ENCODE data around the gene BDKRB1.

Gene BDKRB1

DNA sequence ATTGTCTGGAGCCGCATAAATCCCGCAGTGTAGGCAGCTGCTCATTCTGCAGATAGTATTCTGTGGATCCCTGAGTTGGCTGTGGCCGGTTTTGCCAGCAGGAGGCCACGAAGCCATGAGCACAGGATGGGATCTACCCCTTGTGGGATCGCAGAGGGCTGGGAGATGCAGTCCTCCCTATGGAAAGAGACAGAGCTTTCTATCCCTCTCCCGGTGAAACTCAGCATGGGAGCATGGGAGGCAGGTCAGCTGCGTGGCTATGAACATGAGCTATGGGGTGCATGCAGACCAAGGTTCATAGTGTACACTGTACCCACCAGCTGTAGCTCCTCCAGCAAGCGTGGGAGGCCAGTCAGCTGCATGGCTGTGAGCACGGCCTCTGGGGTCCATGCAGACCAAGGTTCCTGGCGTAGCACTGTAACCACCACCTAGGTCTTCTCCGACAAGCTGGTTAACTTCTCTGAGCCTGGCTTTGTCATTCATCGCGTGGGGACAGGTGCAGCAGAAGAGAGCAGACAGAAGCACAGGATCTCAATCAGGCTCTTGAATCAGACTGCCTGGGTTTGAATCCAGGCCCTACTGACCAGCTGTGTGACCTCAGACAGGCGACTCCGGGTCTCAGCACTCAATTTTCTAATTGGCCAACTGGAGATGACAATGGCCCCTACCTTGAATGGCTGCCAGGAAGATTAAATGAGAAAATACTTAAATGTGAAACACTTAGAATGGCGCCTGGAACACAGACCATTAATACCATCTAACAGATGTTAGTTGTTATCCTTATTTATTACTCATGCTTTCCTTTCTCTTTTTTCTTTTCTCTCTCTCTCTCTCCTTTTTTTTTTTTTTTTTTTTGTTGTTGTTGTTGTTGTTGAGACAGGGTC, 6.0 kb downstream of the BDKRB1 start:
- DNase-seq (ENCODE audit: low spot score), result no peak

DNA sequence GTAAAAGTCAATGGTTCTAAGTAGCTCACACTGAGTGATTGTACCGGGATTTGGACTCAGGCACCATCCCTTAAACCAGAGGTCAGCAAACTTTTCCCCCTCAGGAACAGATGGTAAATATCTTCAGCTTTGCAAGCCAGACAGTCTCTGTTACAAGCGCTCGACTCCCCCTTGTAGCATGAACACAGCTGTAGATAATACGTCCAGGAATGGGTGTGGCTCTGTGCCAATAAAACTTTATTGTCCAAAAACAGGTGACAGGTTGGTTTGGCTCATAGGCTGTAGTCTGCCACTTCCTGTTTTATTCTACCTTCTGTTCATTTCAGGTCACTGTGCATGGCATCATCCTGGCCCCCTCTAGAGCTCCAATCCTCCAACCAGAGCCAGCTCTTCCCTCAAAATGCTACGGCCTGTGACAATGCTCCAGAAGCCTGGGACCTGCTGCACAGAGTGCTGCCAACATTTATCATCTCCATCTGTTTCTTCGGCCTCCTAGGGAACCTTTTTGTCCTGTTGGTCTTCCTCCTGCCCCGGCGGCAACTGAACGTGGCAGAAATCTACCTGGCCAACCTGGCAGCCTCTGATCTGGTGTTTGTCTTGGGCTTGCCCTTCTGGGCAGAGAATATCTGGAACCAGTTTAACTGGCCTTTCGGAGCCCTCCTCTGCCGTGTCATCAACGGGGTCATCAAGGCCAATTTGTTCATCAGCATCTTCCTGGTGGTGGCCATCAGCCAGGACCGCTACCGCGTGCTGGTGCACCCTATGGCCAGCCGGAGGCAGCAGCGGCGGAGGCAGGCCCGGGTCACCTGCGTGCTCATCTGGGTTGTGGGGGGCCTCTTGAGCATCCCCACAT, 7.6 kb downstream of the BDKRB1 start:
- no peak for DNase-seq (ENCODE audit: low spot score)

DNA sequence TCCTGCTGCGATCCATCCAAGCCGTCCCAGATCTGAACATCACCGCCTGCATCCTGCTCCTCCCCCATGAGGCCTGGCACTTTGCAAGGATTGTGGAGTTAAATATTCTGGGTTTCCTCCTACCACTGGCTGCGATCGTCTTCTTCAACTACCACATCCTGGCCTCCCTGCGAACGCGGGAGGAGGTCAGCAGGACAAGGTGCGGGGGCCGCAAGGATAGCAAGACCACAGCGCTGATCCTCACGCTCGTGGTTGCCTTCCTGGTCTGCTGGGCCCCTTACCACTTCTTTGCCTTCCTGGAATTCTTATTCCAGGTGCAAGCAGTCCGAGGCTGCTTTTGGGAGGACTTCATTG, 8.2 kb downstream of the BDKRB1 start:
- no peak for DNase-seq (ENCODE audit: low spot score)

DNA sequence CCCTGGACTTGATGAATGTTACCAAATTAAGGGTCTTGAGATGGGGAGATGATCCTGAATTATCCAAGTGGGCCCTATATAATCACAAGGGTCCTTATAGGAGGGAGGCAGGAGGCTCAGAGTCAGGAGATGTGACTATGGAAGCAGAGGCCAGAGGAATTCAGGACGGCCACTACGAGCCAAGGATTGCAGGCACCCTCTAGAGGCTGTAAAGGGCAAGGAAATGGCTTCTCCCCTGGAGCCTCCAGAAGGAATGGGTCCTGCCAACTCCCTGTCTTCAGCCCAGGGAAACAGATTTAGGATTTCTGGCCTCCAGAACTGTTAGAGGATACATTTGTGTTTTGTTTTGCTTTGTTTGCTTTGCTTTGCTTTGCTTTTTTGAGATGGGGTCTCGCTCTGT, 8.8 kb downstream of the BDKRB1 start:
- DNase-seq (ENCODE audit: low spot score), result no peak

DNA sequence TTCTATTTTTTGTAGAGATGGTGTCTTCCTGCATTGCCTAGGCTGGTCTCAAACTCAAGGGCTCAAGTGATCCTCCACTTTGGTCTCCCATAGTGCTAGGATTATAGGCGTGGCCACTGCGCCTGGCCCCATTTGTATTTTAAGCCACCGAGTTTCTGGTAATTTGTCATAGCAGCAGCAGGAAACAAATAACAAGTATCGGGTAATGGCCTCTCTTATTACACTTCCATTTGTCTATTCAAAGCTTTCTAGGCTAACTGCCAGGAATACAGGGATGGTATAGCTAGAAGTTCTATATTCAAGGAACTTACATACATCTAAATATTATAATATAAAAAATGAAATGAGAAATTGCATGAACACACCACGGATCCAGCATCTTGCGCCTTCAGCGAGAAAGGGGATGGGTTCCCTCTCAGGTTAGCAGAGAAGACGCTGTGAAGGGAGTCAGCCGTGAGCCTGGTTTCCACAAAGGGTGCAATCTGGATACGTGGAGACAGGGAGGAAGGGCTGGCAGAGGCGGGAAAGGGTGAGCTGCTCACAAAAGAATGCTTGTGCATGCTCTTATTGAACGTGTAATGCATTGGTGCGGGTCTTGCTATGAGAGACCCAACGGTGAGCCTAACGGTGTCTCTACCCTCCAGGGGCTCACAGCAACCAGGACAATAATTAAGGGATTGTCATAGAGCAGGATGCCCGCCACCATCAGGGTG, 9.5 kb downstream of the BDKRB1 start:
- DNase-seq (ENCODE audit: low spot score), result no peak

DNA sequence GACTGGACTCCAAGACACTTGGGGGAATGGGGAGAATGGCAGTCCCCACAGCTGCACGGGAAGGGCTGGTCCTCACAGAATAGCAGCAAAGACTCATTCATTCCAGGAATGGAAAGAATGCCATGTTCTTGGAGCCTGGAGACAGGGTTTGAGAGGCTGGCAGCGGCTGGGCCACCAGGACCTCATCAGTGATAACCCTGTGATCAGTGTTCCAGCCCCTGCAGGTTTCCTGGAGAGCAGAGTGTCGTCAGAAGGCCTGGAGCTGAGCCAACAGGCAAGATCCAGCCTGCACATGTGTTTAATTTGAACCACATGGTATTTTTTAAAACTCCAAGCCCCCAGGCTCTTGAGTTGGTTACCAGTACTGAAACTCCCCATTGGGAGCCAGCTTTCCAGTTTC, 11.3 kb downstream of the BDKRB1 start:
- no peak for DNase-seq (ENCODE audit: low spot score)

DNA sequence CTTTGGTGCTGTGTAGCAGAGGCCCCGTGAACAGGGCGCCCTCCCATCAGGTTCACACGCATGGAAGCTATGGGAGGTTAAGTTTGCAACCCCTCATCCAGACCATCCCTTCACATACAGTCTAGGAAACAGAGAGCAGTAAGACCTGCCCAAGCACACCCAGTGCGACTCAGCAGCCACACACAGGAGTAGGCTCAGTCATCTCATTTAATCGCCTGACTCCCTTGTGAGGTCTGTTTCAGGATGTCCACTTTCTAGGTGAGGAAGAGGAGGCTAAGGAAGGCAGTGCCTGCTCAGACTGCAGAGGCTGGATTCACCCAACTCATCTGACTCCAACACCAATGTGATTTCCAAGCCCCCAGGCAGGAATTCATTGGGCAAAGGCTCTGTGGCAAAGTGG, 11.9 kb downstream of the BDKRB1 start:
- DNase-seq (ENCODE audit: low spot score), result no peak

DNA sequence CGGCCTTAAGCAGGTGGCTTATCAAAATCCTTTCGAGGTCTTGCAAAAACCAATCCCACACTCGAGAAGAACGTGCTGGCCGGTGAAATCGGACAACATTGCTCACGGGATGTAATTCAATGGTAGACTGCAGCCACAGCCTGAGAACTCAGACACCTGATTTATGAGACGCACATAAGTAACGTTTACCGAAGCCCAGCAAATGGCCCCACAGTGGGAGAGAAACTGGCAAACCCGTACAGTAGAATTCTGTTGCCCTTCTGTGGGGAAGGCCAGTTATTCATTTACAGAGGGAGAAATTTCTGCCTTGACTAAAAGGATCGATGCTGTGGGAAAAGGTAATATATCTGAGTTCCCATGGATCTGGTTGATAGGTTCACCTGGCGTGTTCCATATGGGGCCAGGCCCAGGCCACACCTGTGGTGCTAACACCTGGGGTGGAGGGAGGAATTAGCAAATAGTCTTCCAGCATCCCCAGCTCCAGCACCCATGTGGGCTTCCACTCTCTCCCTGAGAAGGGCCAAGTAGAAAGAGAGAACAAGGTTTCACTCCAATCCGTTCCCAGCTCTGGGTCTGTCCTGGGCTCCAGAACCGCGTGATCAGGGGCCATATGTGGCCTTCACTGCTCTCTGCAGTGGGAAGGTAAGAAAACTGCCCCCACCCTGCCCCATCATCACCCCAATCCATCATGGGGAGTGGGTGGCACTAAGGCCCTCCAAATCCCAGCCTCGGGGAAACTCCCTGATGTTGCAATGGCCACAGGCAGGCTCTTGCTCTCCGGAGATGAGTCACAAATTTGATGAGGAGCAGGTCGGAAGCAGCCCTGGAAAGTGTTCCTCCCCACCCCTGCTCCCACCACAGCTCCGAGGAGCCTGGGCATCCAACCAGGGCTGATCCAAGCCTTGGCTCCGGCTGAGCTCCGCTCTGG, 12.7 kb downstream of the BDKRB1 start:
- DNase-seq (ENCODE audit: low spot score), result no peak

DNA sequence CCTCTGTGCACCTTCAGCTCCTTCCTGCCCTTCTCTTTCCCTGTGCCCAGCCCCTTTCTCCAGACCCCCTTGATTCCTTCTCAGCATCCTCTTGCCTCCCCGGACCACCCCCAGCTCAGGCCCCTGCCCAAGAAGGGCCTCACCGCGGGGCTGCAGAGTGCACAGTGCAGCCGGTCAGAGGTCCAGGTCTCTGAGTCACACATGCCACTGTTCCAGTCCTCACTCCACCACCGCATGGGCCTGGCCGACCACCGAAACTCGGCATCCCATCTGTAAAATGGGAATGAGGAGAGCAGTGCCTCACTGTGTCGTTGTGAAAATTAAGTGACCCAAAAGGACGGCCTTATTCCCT, 13.3 kb downstream of the BDKRB1 start:
- no peak for DNase-seq (ENCODE audit: low spot score)

DNA sequence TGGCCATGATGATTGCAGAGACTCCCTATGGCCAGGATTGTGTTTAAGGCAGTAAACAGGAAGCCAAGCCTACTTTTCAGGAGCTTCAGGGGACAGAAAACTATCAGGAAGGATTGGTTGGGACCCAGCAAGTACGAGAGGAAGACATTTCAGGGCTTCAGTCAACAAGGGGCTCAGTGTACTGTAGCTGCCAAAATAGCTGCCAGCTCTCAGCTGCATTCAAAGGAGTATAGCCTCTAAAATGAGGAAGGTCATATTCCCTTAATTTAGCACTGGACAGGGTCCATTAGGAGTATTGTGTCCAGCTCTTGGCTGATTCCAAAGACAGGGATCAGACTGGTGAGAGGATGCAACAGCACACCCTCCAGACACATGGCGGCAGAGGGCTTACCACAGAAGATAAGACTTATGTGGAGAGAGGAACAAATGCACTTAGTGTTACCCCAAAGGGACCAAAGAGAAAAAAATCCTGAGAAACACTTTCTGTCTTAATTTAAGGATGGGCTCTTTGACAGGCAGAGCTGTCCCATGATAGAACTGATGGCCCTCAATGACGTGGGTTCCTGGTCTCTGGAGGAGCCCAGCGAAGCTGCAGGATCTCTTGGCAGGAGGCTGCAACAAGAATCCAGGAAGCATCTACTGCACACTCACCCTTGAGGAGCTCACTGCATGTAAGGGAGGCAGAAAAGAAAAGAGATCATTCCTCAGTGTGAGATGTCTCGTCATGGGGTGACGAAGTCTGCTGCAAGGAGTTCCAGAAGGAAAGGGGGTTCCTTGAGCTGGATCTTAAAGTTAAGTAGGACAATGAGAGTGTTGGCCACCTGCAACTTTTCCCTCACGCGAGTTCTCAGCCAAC, 14.8 kb downstream of the BDKRB1 start:
- no peak for DNase-seq (ENCODE audit: low spot score)

DNA sequence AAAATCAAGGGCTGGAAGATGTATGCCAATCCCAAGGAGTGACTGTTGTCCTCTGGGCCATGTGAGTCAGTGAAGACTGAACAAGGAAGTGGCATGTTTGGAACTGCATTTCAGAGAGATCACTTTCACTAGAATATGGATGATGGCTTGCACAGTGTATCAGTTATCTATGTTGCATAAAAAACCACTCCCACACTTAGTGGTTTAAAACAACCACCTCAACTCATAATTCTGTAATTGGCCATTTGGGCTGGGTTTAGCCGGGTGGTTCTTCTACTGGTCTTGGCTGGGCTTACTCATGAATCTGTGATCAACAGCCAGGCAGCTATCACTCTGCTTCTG, 15.4 kb downstream of the BDKRB1 start:
- DNase-seq (ENCODE audit: low spot score), result no peak

DNA sequence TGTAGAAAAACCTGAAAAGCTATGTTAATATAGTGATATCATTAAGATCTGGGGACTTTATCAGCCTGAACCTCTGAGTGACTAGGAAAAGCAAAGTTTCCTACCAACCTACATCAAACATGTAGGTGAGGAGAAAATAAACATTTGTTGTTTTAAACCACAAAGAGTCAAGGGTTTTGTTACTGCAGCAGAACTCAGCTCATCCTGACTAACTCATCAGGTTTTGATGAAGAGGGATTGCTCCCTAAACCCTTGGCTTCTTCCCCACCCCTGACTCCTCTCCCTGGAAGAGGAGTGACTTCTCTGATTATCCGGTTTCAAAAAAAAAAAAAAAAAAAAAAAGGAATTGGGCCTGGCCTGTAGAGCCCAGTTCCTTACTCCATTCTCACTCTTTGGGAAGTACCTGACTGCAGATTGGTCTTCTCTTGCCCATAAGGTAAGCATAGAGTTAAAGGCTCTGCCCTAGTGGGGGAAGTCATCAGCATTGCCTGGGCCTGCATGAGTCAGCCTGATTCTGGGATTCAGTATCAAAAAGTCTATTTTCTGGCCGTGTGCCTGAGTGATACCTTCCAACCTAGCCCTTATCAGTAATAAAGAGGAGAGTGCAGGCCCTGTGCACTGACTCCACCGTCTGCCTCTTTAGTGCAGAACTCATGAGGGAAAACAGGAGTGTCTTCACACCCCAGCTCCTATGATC, 16.9 kb downstream of the BDKRB1 start:
- no peak for DNase-seq (ENCODE audit: low spot score)

DNA sequence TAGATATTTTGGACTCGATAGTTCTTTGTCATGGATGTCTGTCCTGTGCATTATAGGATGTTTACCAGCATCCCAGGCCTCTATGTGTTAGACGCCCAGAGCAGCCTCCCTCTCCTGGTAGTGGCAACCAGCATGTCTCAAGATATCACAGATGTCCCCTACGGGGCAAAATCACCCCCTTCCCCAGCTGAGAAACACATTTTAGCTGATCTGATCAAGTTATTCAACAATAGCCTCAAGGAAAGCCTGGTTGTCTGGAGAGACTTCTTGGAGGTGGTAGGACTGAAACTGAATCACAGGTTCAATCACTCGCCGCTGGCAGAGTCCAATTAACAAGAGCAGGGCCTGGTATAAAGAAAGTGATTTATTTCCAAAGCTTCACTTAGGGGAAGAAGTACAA, 17.6 kb downstream of the BDKRB1 start:
- DNase-seq (ENCODE audit: low spot score), result no peak

DNA sequence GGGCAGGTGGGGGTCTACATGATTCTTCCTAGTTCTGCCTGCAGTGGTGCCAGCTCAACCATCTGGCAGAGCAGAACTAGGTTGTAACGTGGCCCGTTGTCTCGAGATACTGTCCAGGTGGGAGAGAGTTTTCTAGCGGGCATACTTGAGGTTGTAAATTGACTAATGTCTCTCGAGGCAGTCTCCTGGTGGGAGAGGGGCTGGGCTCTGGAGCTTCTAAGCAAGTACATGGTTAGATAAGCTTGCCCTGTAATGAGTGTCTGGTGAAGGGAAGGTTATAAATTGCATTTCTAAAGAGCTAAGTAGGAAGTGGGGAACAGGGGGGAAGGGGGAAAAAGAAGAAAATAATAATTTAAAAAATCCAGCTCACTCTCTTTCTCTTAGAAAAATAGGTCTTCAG, 18.1 kb downstream of the BDKRB1 start:
- DNase-seq (ENCODE audit: low spot score), result no peak

DNA sequence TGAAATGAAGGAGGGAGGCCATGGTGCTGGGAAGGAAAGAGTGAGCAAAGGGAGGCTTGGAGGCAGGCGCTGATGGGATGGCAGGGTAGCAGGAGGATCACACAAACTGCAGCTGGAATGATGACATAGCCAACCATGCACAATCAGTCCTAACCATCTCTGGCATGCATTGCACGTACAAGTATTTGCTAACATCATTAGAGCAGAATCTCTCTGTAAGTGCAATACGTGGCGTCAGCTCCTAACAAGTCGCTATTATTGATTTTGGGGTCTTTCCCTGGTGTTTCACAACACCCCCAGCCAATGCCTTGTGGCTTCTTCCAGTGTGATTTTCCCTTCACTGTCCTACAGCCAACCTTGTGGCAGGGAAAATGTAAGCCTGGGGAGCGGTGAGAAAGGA, 18.5 kb downstream of the BDKRB1 start:
- DNase-seq (ENCODE audit: low spot score), result peak; percentile 75

DNA sequence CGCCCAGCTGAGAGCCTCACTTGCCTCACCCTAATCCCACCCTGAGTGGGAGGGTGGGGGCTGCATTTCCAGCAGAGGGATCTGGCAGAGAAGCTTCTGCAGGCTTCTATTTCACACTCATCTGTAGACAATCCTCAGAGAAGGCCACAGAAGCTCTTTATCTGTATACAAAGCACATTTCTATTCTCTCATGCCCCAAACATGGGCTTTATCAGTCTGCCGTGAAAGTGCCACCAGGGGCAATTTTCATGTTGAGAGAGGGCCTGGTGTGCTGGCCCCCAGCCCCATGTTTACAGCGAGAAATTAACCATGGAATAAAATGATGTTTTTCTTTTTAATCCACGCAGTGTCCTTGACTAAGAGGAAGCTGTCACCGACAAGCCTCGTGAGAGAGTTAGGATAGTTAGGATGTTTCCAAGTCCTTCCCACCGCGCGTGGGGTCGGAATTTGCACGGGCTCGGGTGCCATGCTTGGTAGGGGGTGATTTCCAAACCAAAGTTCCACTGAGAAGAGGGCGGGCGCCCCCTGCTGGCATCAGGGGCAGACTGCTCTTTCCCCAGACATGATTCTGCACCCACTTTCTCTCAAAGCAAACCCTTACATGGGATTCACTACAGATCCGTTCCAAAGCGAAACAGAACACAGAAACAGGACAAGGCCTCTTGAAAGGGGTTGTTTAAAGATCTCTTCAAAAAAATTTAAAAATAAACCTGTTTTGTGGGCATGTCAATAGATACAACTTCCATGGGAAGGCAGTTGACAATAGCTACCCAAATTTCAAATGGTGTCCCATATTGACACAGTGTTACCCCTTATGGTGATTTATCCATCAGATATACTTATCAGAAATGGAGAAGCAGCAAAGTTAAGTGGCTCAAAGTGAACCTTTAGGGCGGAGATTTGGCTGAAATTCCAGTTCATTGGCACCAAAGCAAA, 19.4 kb downstream of the BDKRB1 start:
- DNase-seq (ENCODE audit: low spot score), result peak; percentile 82

DNA sequence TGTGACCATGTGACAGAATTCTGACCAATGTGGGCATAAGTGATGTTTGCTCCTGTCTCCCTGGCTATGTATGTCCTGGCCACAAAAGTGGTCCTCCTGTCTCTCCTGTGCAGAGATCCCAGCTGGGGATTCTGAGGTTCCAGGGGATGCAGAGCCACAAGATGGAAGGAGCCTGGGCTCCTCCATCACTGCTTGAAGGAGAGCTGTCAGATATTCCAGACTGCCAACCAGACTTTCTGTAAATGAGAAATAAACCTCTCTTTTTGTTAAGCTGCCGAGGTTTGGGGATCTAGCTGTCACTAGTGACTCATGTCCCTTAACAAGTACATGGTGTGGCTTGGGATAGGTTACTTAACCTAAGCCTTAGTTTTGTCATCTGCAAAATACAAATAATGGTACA, 21.9 kb downstream of the BDKRB1 start:
- no peak for DNase-seq (ENCODE audit: low spot score)

DNA sequence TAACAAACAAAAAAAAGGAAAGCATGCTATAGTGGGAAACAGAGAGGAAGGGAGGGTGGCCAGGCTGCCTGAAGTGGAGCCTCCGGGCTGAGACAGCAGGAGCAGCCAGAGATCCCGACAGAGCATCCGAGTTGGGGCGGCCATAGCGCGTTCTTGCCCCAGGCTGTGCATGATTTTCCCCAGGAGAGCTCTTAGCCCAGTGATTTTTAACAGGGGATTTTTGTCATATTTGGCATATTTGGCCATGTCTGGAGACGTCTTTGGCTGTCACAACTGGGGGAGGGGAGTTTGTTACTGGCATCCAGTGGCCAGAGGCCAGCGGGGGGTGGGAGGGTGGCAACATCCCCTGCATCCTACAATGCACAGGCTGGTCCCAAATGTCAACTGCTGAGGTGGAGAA, 23.6 kb downstream of the BDKRB1 start:
- DNase-seq (ENCODE audit: low spot score), result no peak

DNA sequence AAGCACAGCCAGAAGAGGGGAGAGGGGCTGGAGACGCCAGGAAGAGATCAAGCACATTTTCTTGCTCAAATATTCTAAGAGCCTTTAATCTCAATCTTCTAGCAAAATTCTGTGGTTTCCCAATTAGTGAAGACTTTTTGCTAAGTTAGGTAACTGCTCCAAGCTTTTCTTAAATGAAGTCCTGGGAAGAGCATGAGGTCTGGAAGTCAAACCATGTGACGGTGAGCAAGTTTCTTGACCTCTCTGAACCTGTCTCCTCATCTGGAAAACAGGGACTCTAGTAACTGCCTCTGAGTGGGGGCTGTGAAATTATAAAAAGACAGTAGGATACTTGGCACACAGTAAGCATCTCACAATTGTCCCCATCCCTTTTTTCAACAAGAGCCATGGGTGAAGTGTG, 24.1 kb downstream of the BDKRB1 start:
- no peak for DNase-seq (ENCODE audit: low spot score)

Data from putamen (tissue), 1 donor.